Left renal cortex interstitium (tissue), 4 donors: Measurements from ENCODE around the gene ARL16. TPM values are rescaled to one million over a fixed set of nuclear protein-coding genes. Genes with fewer than 3 reads are reported as not detected.
A peak's percentile ranks its signal among the peaks of the same experiment; 100 is the strongest.

Source experiments
- DNase-seq, 4 donors: peaks; one replicate each; pipeline ENCODE4 v3.0.0-alpha.2; 2013; ENCODE audit warnings: low read depth in 4 of 4, low spot score in 2 of 4, missing footprints in 1 of 4
- polyA plus RNA-seq, 4 donors: library from polyadenylated mRNA; unstranded; fragments of 120-200 nt; gene quantifications; one replicate each; pipeline ENCODE4 v1.2.1, GENCODE V29; 2013; ENCODE audit not compliant: insufficient read length in 4 of 4

ARL16 gene
- polyA plus RNA-seq, 4 donors: 37.0 to 54.7 (median 45.8) TPM

GRCh38 chr17:81648013-81648706 is 35.4 kb downstream of the ARL16 start:
- DNase-seq: no peak

- no peak for DNase-seq
These were observed 36.0 kb downstream of the ARL16 start for GRCh38 chr17:81647640-81648012.

GRCh38 chr17:81646869-81647600 is 36.6 kb downstream of the ARL16 start:
- DNase-seq: no peak

- no peak for DNase-seq
These were observed 38.3 kb downstream of the ARL16 start for GRCh38 chr17:81644976-81645952.

- no peak for DNase-seq
These were observed 39.1 kb downstream of the ARL16 start for GRCh38 chr17:81644496-81644895.

GRCh38 chr17:81641825-81642489 is 41.6 kb downstream of the ARL16 start:
- no peak for DNase-seq

- DNase-seq: no peak
These were observed 43.6 kb downstream of the ARL16 start for GRCh38 chr17:81640011-81640410.

- no peak for DNase-seq
These were observed 44.9 kb downstream of the ARL16 start for GRCh38 chr17:81638683-81639082.

GRCh38 chr17:81636505-81637288 is 46.9 kb downstream of the ARL16 start, which contains the start of the genes NPLOC4 and TSPAN10:
TSS of gene NPLOC4 (minus strand) at chr17:81637112. CDS start at chr17:81636930, 182 bp downstream.
TSS of gene TSPAN10 (plus strand) at chr17:81637196. CDS start at chr17:81642413, 5,217 bp downstream.
- DNase-seq: peak; percentile 62 to 76 (median 72)

GRCh38 chr17:81635973-81636504 is 47.6 kb downstream of the ARL16 start:
- no peak for DNase-seq

GRCh38 chr17:81635431-81635830 is 48.2 kb downstream of the ARL16 start:
- no peak for DNase-seq

- DNase-seq: no peak
These were observed 52.1 kb downstream of the ARL16 start for GRCh38 chr17:81631482-81631881.

Other genes starting within 250 kb of the ARL16 start
- gene ACTG1, start 171.0 kb downstream of the ARL16 start, polyA plus RNA-seq: 1,000 to 10,000 TPM; 2,963 to 3,733 (median 3,267) TPM
- 1 to 10 TPM; 1.3 to 2.8 (median 2.1) TPM for gene FSCN2, start 155.4 kb downstream of the ARL16 start, polyA plus RNA-seq
- 10 to 100 TPM; 17.0 to 38.4 (median 31.2) TPM for gene FAAP100, start 131.4 kb downstream of the ARL16 start, polyA plus RNA-seq
- 10 to 100 TPM; 51.2 to 75.3 (median 63.8) TPM for gene NPLOC4, start 46.7 kb downstream of the ARL16 start, polyA plus RNA-seq
- 1 to 10 TPM; 1.9 to 7.7 (median 2.8) TPM for gene TSPAN10, start 46.6 kb downstream of the ARL16 start, polyA plus RNA-seq
- 10 to 100 TPM; 13.5 to 16.8 (median 14.8) TPM for gene PDE6G, start 27.3 kb downstream of the ARL16 start, polyA plus RNA-seq
- gene OXLD1, start 17.2 kb downstream of the ARL16 start, polyA plus RNA-seq: 10 to 100 TPM; 14.6 to 28.2 (median 19.5) TPM
- gene CCDC137, start 17.1 kb downstream of the ARL16 start, polyA plus RNA-seq: 10 to 100 TPM; 11.4 to 21.0 (median 19.0) TPM
- 100 to 1,000 TPM in 2 of 4 donors, 10 to 100 TPM in 2; 79.9 to 124 (median 96.4) TPM for gene HGS, start 214 bp upstream of the ARL16 start, polyA plus RNA-seq
- gene MRPL12, start 19.6 kb upstream of the ARL16 start, polyA plus RNA-seq: 10 to 100 TPM; 41.0 to 70.1 (median 51.4) TPM
- gene SLC25A10, start 28.5 kb upstream of the ARL16 start, polyA plus RNA-seq: 10 to 100 TPM; 11.7 to 22.9 (median 20.5) TPM
- 10 to 100 TPM in 2 of 4 donors, 1 to 10 TPM in 2; 8.6 to 18.5 (median 12.7) TPM for gene GCGR, start 120.4 kb upstream of the ARL16 start, polyA plus RNA-seq
- 100 to 1,000 TPM in 2 of 4 donors, 10 to 100 TPM in 2; 69.8 to 134 (median 107) TPM for gene MCRIP1, start 149.5 kb upstream of the ARL16 start, polyA plus RNA-seq
- under 1 TPM; 0.23 to 0.46 (median 0.37) TPM for gene PPP1R27, start 151.3 kb upstream of the ARL16 start, polyA plus RNA-seq
- 100 to 1,000 TPM; 397 to 434 (median 411) TPM for gene P4HB, start 176.7 kb upstream of the ARL16 start, polyA plus RNA-seq
- 100 to 1,000 TPM; 156 to 249 (median 195) TPM for gene ARHGDIA, start 187.5 kb upstream of the ARL16 start, polyA plus RNA-seq
- 100 to 1,000 TPM in 1 of 4 donors, 10 to 100 TPM in 3; 66.6 to 107 (median 76.3) TPM for gene ALYREF, start 207.8 kb upstream of the ARL16 start, polyA plus RNA-seq
- 100 to 1,000 TPM in 2 of 4 donors, 10 to 100 TPM in 2; 72.2 to 130 (median 96.2) TPM for gene ANAPC11, start 207.9 kb upstream of the ARL16 start, polyA plus RNA-seq
- 1 to 10 TPM in 1 of 4 donors, under 1 TPM in 3; 0.39 to 1.5 (median 0.52) TPM for gene NPB, start 218.4 kb upstream of the ARL16 start, polyA plus RNA-seq
- gene PCYT2, start 227.6 kb upstream of the ARL16 start, polyA plus RNA-seq: 10 to 100 TPM; 45.7 to 55.9 (median 49.5) TPM
- gene SIRT7, start 234.4 kb upstream of the ARL16 start, polyA plus RNA-seq: 10 to 100 TPM in 3 of 4 donors, 1 to 10 TPM in 1; 9.6 to 19.6 (median 14.7) TPM
- 10 to 100 TPM in 3 of 4 donors, 1 to 10 TPM in 1; 9.8 to 15.4 (median 11.9) TPM for gene MAFG, start 243.9 kb upstream of the ARL16 start, polyA plus RNA-seq